ENCODE results near the gene FEM1A. TPM values are rescaled to one million over a fixed set of nuclear protein-coding genes. Genes with fewer than 3 reads are reported as not detected.

Gene FEM1A
- total RNA-seq, 2 donors from 2014 or later = 8.0 to 20.4 TPM

DNA sequence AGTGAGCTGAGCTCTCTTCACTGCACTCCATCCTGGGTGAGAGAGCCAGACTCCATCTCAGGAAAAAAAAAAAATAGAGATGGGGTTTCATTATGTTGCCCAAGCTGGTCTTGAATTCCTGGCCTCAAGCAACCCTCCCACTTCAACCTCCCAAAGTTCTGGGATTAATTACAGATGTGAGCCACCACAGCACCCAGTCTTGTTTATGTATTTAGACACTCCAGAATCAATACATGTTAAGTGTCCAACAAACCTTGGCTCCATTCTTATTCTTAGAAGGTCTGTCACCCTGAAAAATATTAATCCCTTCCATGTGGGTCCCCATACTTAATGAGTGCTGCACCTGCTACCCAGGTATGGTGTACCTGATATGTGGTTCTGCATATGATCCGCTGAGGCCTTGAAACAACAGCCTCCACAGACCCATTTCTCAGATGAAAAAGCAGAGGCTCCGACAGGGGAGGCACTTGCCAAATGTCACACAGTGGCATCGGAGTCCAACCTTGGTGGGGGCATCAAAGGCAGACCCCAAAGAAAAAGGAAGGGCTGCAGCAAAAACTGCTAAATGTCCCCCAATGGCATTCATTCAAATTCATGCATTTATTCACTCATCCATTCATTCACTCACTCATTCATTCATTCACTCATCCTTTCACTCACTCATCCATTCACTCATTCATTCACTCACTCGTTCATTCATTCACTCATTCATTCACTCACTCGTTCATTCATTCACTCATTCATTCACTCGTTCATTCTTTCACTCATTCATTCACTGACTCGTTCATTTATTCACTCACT is 23.3 kb downstream of the FEM1A start:
- H3K27me3 ChIP-seq = no peaks in the 10 kb centered on the region
- intact Hi-C loops (cut with DNase I) = loop anchor here (5.0 kb wide), 3 partner anchors 32 to 97 kb away; no protein-coding TSS in a partner anchor
- H3K4me3 ChIP-seq = no peak overlapping the region
- ATAC-seq = no peak
- no peak for DNase-seq
- peaks cover 9% of the 10 kb centered on the region for H3K4me1 ChIP-seq
- H3K36me3 ChIP-seq (replicated peaks in 1 of 2; ENCODE audit: insufficient read depth in 1 of 2, low read depth in 2 of 2) = peaks cover 3 to 6% of the 10 kb centered on the region in 2 donors
- WGBS, 2 donors = 63 to 67% methylated on average over 7 of the region's 7 CpGs
- no peak overlapping the region for H3K27ac ChIP-seq
- no peak for TF ChIP-seq POLR2A (IDR thresholded peaks at IDR 0.05)
- TF ChIP-seq, protein P1, sequence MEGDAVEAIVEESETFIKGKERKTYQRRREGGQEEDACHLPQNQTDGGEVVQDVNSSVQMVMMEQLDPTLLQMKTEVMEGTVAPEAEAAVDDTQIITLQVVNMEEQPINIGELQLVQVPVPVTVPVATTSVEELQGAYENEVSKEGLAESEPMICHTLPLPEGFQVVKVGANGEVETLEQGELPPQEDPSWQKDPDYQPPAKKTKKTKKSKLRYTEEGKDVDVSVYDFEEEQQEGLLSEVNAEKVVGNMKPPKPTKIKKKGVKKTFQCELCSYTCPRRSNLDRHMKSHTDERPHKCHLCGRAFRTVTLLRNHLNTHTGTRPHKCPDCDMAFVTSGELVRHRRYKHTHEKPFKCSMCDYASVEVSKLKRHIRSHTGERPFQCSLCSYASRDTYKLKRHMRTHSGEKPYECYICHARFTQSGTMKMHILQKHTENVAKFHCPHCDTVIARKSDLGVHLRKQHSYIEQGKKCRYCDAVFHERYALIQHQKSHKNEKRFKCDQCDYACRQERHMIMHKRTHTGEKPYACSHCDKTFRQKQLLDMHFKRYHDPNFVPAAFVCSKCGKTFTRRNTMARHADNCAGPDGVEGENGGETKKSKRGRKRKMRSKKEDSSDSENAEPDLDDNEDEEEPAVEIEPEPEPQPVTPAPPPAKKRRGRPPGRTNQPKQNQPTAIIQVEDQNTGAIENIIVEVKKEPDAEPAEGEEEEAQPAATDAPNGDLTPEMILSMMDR (IDR thresholded peaks at IDR 0.05) = no peak
- H3K9me3 ChIP-seq = no peaks in the 10 kb centered on the region

DNA sequence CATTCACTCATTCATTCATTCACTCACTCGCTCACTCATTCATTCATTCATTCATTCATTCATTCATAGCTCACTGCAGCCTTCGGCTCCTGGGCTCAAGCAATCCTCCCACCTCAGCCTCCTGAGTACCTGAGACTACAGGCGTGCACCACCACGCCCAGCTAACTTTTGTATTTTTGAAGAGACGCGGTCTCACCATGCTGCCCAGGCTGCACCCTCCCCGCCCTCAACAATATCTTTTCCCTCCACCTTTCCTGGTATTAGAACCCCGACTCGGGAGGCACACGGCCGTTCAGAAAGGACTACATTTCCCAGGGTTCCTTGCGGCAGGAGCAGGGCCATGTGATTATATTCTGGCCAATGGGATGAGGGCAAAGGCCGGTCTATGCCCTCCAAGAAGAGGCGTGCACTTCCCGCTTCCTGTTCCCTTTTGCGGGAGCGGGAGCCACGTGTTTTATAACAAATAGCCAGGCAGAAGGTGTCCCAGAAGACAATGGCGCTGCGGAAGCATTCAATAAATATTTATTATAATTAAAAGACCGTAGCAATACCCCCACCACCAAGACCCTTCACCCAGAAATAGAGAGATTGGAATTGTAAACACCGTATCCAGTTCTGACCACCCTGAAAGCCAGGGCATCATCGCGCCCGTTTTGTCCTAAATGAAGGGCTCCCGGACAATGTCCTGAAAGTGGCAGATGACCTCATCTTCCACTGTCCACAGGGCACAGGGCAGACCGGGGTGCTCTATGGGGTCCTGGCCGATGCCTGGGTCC is 24.1 kb downstream of the FEM1A start:
- Histone ChIP-seq H3K36me3 (replicated peaks in 1 of 2; ENCODE audit: insufficient read depth in 1 of 2, low read depth in 2 of 2) (peaks cover 3 to 6% of the 10 kb centered on the region in 2 donors), H3K4me1 (peaks cover 9% of the 10 kb centered on the region), H3K9me3 (no peaks in the 10 kb centered on the region), H3K4me3 (no peak overlapping the region), H3K27ac (peak overlapping the region in 2 of 4 donors; percentile 14 to 50), H3K27me3 (no peaks in the 10 kb centered on the region)
- DNase-seq = peak; percentile 89 to 94 (median 91)
- TF ChIP-seq, protein P1 (IDR thresholded peaks at IDR 0.05) = no peak
- TF ChIP-seq POLR2A (IDR thresholded peaks at IDR 0.05) = no peak
- 30 to 35% methylated on average over 22 to 28 of the region's 28 CpGs for WGBS, 2 donors
- ATAC-seq = peak; percentile 94
- intact Hi-C loops (cut with DNase I) = loop anchor here (5.0 kb wide), 1 partner anchor 42 kb away; no protein-coding TSS in a partner anchor

DNA sequence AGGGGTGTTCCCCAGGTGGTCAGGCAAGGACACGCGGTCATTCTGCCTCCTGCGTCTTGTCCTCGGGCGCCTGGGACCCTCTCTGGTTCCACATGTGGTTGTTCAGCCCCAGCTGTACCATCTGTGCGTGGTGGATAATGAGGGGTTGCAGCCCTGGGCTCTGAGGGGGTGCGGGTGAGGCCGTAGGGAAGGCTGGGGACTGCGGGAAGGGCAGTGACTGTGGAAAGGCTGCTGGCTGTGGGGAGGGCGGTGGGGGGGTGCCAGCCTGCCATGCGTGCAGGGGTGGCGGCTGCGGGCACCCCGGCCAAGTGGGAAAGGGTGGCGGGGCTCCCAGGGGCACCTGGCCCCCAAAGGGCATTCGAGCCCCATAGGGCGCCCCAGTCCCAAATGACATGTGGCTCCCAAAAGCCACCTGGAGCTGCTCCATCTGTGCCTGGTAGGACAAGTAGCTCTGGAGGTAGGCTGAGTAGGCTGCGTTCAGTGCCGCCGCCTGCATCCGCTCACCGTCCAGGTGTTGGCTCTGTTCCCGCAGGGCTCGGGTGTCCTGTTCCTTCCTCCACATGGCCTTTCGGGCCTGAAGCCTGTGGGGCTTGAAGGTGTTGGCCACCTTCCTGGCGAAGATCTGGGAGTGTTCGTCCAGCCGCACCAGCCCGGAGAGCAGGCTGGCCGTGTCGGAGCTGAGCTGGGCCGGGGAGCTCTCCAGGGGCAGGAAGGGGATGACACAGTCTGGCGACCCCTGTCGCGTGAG is 24.8 kb downstream of the FEM1A start:
- 87 to 91% methylated on average over 3 to 31 of the region's 35 CpGs for WGBS, 2 donors
- Histone ChIP-seq H3K36me3 (replicated peaks in 1 of 2; ENCODE audit: insufficient read depth in 1 of 2, low read depth in 2 of 2) (peaks cover 3 to 6% of the 10 kb centered on the region in 2 donors), H3K9me3 (no peaks in the 10 kb centered on the region), H3K4me3 (no peak overlapping the region), H3K4me1 (peaks cover 9% of the 10 kb centered on the region), H3K27ac (peak overlapping the region in 2 of 4 donors; percentile 14 to 50), H3K27me3 (no peaks in the 10 kb centered on the region)
- DNase-seq (no peak), ATAC-seq (no peak)
- TF ChIP-seq POLR2A (IDR thresholded peaks at IDR 0.05) = no peak
- TF ChIP-seq, protein P1 (IDR thresholded peaks at IDR 0.05) = no peak
- intact Hi-C loops (cut with DNase I) = loop anchor here (5.0 kb wide), 1 partner anchor 41 kb away; no protein-coding TSS in a partner anchor

DNA sequence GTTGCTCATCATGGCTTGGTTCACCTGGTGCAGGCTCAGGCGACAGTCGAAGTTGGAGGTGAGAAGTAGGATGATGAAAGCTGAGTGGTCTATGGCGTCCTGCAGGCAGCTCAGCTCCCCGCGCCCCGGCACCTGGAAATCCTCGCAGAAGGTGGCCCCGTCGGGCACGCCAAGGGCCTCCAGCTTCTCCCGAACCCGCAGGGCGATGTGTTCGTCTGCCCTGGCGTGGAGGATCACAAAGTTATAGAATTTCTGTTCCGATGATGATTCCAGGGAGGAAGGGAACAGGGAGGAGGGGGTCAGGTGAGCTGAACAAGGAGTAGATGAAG is 25.4 kb downstream of the FEM1A start:
- DNase-seq = no peak
- H3K4me3 ChIP-seq = no peak overlapping the region
- H3K9me3 ChIP-seq = no peaks in the 10 kb centered on the region
- TF ChIP-seq POLR2A (IDR thresholded peaks at IDR 0.05) = no peak
- TF ChIP-seq, protein P1 (IDR thresholded peaks at IDR 0.05) = no peak
- H3K27me3 ChIP-seq = no peaks in the 10 kb centered on the region
- WGBS, 2 donors = 92 to 96% methylated on average over 14 to 16 of the region's 16 CpGs
- H3K4me1 ChIP-seq = peaks cover 9% of the 10 kb centered on the region
- no peak for ATAC-seq
- peaks cover 3 to 6% of the 10 kb centered on the region in 2 donors for H3K36me3 ChIP-seq (replicated peaks in 1 of 2; ENCODE audit: insufficient read depth in 1 of 2, low read depth in 2 of 2)
- intact Hi-C loops (cut with DNase I) = loop anchor here (5.0 kb wide), 1 partner anchor 40 kb away; no protein-coding TSS in a partner anchor
- H3K27ac ChIP-seq = no peak overlapping the region

All from body of pancreas (tissue), 4 donors.